Kidney capillary endothelial cell (primary cell): ENCODE data around the gene KIFC1.
A peak's percentile ranks its signal among the peaks of the same experiment; 100 is the strongest.

Experiments
- DNase-seq: peaks from one replicate; pipeline ENCODE4 v3.0.0-alpha.2; 2018; ENCODE audit warnings: low spot score

The KIFC1 gene

GRCh38 chr6:33443025-33443424, 51.4 kb downstream of the KIFC1 start:
- no peak for DNase-seq

DNA sequence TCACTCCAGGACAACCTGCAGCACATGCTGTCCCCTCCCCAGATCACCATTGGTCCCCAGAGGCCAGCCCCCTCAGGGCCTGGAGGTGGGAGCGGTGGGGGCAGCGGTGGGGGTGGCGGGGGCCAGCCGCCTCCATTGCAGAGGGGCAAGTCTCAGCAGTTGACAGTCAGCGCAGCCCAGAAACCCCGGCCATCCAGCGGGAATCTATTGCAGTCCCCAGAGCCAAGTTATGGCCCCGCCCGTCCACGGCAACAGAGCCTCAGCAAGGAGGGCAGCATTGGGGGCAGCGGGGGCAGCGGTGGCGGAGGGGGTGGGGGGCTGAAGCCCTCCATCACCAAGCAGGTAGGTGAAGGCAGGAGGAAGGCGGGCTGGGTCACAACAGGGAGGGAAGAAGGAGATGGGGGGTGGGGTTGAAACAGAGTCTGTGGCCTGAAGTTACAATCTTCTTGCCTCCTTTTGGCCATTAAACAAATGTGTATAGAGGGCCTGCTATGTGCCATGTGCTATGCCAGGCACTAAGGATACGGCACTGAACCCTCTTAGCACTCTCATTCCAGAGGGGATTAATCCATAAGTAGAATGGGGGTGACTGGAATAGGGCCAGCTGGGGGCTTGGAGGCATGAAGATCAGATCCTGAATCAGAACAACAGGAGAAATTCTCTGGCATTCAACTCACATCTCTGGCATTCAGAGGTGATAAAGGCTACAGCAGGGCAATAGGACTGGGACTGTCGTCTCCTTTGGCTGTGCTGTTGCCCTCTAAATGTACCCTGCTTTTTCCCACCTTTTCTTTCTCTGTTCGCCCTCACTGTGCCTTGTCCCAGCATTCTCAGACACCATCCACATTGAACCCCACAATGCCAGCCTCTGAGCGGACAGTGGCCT, 52.2 kb downstream of the KIFC1 start:
- no peak for DNase-seq

DNA sequence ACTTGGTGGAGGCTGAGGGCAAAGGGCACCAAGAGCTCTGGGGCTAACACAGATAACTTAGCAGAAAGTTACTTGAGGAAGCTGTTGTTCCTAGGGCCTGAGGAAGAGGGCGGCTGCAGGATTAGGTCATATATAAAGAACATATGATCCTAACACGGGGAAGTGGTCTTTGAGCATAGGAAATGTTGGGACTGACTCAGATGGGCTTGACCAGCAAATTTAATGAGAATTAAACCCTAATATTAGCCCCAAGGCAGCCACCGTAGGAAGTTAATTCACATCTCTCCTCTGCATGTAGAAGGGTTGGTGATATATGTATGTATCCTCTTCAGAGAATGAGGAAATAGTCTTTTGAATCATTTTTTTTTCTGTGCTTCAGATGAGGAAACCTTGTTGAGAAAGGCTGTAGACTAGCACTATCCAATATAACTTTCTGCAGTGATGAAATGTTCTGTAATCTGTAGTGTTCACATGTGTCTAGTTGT, 53.5 kb downstream of the KIFC1 start:
- DNase-seq: no peak

GRCh38 chr6:33446356-33446755, 54.7 kb downstream of the KIFC1 start:
- no peak for DNase-seq

GRCh38 chr6:33450434-33450833, 58.8 kb downstream of the KIFC1 start:
- DNase-seq: no peak

DNA sequence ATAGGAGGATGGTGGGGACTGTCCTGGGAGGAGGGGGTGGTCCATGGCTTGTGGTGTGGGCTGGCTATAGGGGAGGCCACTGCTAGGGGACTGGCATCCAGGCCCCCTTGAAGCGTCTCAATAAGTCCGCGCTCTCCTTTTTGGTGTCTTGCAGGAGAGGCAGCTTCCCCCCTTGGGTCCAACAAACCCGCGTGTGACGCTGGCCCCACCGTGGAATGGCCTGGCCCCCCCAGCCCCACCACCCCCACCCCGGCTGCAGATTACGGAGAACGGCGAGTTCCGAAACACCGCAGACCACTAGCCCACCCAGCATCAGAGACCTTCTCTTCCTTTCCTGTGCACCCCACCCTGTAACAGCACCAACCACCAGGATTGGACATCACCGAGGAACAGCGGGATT, 60.0 kb downstream of the KIFC1 start:
- no peak for DNase-seq

GRCh38 chr6:33452496-33452895, 60.9 kb downstream of the KIFC1 start:
- DNase-seq: no peak

GRCh38 chr6:33453393-33454008, 61.9 kb downstream of the KIFC1 start:
- DNase-seq: no peak

DNA sequence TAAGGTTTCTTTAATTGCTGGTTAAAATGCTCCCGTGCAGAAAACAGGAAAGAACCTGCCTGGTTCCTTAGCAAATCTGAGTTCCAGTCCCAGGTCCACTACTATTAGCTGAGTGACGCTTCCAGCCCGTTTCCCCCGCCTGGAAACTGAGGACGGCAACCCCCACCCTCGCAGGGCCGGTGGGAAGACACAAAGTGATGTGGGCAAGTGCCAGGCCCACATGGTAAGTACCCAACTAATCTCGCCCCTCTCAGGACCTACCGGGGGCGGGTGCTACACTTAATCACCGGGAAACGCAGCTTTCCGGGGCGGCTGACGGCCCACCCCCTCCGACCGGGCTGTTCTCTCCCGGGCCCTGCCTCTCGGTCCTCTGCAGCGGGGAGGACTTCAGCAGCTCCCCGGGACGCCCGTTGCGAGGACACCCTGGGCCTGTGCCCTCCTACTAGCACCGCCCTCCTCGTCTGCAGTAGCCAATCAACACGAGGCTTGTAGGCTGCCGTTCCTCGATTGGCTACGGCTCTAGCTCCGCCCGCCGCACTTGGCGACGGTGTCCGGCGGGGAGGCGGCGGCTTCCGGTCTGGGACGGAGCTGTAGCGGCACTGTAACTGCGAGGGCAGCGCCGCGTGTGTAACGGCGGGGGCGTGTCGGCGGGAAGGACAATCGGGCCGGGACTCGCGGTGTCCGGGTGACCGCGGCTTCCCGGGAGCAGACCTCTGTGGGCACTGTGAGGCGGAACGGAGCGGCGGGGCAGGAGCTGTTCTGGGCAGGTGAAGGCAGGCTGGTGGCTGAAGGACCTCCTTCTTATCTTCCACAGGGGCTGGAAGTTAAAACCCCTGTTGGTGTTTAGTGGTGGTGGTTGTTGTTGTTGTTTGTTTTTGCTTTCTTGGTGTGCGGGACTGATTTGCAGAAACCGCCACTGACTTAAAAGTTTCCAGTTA, 62.7 kb downstream of the KIFC1 start, which contains the start of gene ZBTB9:
Gene ZBTB9, plus strand, starts transcription at position 568 of the 938 bp plus-strand sequence. CDS start 525 bp downstream, outside the sequence.
- DNase-seq: peak; percentile 95

GRCh38 chr6:33455051-33455450, 63.4 kb downstream of the KIFC1 start:
- DNase-seq: no peak

- DNase-seq: no peak
Measured at GRCh38 chr6:33456156-33456555, 64.5 kb downstream of the KIFC1 start.

DNA sequence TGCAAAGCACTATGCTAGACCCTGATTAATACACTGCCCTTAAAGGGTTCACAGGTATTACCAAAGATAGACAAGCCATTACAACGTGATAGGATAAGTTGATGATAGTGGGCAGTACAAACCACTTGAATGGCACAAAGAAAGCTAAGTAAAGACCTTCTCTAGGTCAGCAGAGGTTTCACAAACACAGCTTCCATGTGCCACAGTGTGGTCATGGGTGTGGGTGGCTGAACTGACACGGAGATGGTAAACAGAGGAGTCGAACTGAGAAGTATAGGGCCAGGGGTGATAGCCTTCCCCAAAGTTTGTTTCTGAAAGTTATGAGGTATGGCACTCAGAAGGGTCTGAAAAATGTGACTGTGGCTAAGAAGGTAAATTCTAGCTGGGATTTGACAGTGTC, 67.1 kb downstream of the KIFC1 start:
- no peak for DNase-seq

DNA sequence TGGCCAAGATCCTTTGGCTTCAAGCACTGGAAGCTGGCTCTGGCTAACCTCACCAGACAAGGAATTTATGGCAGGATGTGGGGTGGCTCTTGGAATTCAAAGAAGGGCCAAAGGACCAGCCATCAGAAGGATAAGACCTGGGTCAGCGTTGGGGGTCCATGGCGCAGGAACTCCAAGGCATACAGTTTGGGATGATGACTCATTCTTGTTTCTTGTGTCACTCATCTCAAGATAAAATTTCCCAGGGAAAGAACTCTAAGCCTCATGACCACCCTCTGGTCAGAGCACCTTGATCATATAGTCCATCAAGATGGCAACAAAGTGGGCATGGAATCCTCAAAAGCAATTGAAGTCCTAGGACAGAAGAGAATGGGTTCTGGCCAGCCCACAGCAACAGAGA, 67.6 kb downstream of the KIFC1 start:
- no peak for DNase-seq
